H9 (cell line): ENCODE results near the gene GPR52. TPM values are rescaled to one million over a fixed set of nuclear protein-coding genes. Genes with fewer than 3 reads are reported as not detected.

Experiments used
- DNase-seq: peaks from one replicate; pipeline ENCODE4 v3.0.0-alpha.2; 2017
- H2AFZ ChIP-seq: one replicate; pipeline ENCODE4 v1.6.1; 2013; ENCODE audit warnings: mild to moderate bottlenecking, low read length, control low read depth, moderate library complexity
- H2AK5ac ChIP-seq: 2 replicates; pipeline ENCODE4 v1.6.1; 2013; ENCODE audit warnings: low read length, control low read depth, mixed read lengths; ENCODE audit not compliant: insufficient read length
- H2BK120ac ChIP-seq: one replicate; pipeline ENCODE4 v1.6.1; 2013; ENCODE audit warnings: low read depth, mild to moderate bottlenecking, low read length, control low read depth, inconsistent platforms; ENCODE audit not compliant: poor library complexity, severe bottlenecking
- H2BK12ac ChIP-seq: 2 replicates; pipeline ENCODE4 v1.6.1; 2013; ENCODE audit warnings: low read length, control low read depth, mixed read lengths, low read depth; ENCODE audit not compliant: insufficient read length
- H2BK15ac ChIP-seq: 2 replicates; pipeline ENCODE4 v1.6.1; 2013; ENCODE audit warnings: low read depth, low read length, control low read depth
- H2BK20ac ChIP-seq: one replicate; pipeline ENCODE4 v1.6.1; 2013; ENCODE audit warnings: low read depth, mild to moderate bottlenecking, low read length, control low read depth, inconsistent platforms; ENCODE audit not compliant: poor library complexity, severe bottlenecking
- H2BK5ac ChIP-seq: 2 replicates; pipeline ENCODE4 v1.6.1; 2013; ENCODE audit warnings: low read length, control low read depth, mixed read lengths; ENCODE audit not compliant: insufficient read length
- H3K14ac ChIP-seq: 2 replicates; pipeline ENCODE4 v1.6.1; 2013; ENCODE audit warnings: low read length, control low read depth; ENCODE audit not compliant: insufficient read depth
- H3K18ac ChIP-seq: 2 replicates; pipeline ENCODE4 v1.6.1; 2013; ENCODE audit warnings: low read depth, mild to moderate bottlenecking, mixed read lengths, low read length, control low read depth; ENCODE audit not compliant: insufficient read length
- H3K23ac ChIP-seq: 2 replicates; pipeline ENCODE4 v1.6.1; 2013; ENCODE audit warnings: low read length, control low read depth, mixed read lengths, low read depth; ENCODE audit not compliant: insufficient read length
- H3K23me2 ChIP-seq: 2 replicates; pipeline ENCODE4 v1.6.1; 2013; ENCODE audit warnings: low read depth, mild to moderate bottlenecking, mixed read lengths, low read length, control low read depth; ENCODE audit not compliant: insufficient read length, poor library complexity, severe bottlenecking
- H3K27ac ChIP-seq: 2 replicates; pipeline ENCODE4 v1.5.1; 2013; ENCODE audit warnings: low read length, control low read depth, mixed read lengths, low read depth; ENCODE audit not compliant: insufficient read length
- H3K27me3 ChIP-seq: 2 replicates; pipeline ENCODE4 v1.6.1; 2013; ENCODE audit warnings: low read length, control low read depth, inconsistent platforms; ENCODE audit not compliant: insufficient read depth
- H3K4ac ChIP-seq: 2 replicates; pipeline ENCODE4 v1.6.1; 2013; ENCODE audit warnings: low read depth, mild to moderate bottlenecking, control low read depth, inconsistent platforms, low read length, moderate library complexity
- H3K4me1 ChIP-seq: 2 replicates; pipeline ENCODE4 v1.6.1; 2013; ENCODE audit warnings: low read length, control low read depth, inconsistent platforms; ENCODE audit not compliant: insufficient read depth
- H3K4me2 ChIP-seq: 2 replicates; pipeline ENCODE4 v1.6.1; 2013; ENCODE audit warnings: low read length, control low read depth, mixed read lengths; ENCODE audit not compliant: insufficient read length, insufficient read depth
- H3K56ac ChIP-seq: 2 replicates; pipeline ENCODE4 v1.6.1; 2013; ENCODE audit warnings: low read depth, mild to moderate bottlenecking, mixed read lengths, low read length, control low read depth; ENCODE audit not compliant: insufficient read length
- H3K79me1 ChIP-seq: 2 replicates; pipeline ENCODE4 v1.6.1; 2013; ENCODE audit warnings: low read depth, mild to moderate bottlenecking, moderate library complexity, low read length, control low read depth, inconsistent platforms; ENCODE audit not compliant: insufficient read depth, poor library complexity, severe bottlenecking
- H3K79me2 ChIP-seq: 2 replicates; pipeline ENCODE4 v1.6.1; 2013; ENCODE audit warnings: low read length, control low read depth, inconsistent platforms; ENCODE audit not compliant: insufficient read depth
- H3K9ac ChIP-seq: 2 replicates; pipeline ENCODE4 v1.6.1; 2013; ENCODE audit warnings: low read length, control low read depth, mixed read lengths; ENCODE audit not compliant: insufficient read length; ENCODE audit errors: extremely low read depth
- H3K9me3 ChIP-seq: one replicate; pipeline ENCODE4 v1.6.1; 2013; ENCODE audit warnings: low read depth, low read length, inconsistent platforms; ENCODE audit not compliant: control insufficient read depth
- H3T11ph ChIP-seq: one replicate; pipeline ENCODE4 v1.6.1; 2013; ENCODE audit warnings: mild to moderate bottlenecking, low read length, control low read depth, inconsistent platforms
- H4K20me1 ChIP-seq: one replicate; pipeline ENCODE4 v1.6.1; 2013; ENCODE audit not compliant: control insufficient read depth, insufficient read length, insufficient read depth
- H4K5ac ChIP-seq: 2 replicates; pipeline ENCODE4 v1.6.1; 2013; ENCODE audit warnings: low read depth, mild to moderate bottlenecking, mixed read lengths, low read length, control low read depth; ENCODE audit not compliant: insufficient read length
- H4K8ac ChIP-seq: replicated peaks from 2 replicates; pipeline ENCODE4 v1.6.1; 2013; ENCODE audit warnings: low read length, control low read depth, mixed read lengths, low read depth; ENCODE audit not compliant: insufficient read length
- H4K91ac ChIP-seq: 2 replicates; pipeline ENCODE4 v1.6.1; 2013; ENCODE audit warnings: low read depth, mild to moderate bottlenecking, moderate library complexity, mixed read lengths, low read length, control low read depth; ENCODE audit not compliant: insufficient read length
- H3K27ac Mint-ChIP-seq, 3 experiments: 2 replicates in 2 of 3; 3 replicates in 1 of 3; pipeline ENCODE4 v1.8.0; 2020 to 2021; ENCODE audit warnings: mixed read lengths in 3 of 3, mild to moderate bottlenecking in 1 of 3, moderate library complexity in 1 of 3
- H3K27me3 Mint-ChIP-seq: 2 replicates; pipeline ENCODE4 v1.8.0; 2021; ENCODE audit warnings: low read depth, mild to moderate bottlenecking, moderate library complexity, mixed read lengths
- H3K36me3 Mint-ChIP-seq, 3 experiments: 2 replicates in 2 of 3; 3 replicates in 1 of 3; pipeline ENCODE4 v1.8.0; 2020 to 2021; ENCODE audit warnings: low read depth in 3 of 3, mixed read lengths in 3 of 3; ENCODE audit not compliant: insufficient read depth in 1 of 3
- H3K4me1 Mint-ChIP-seq, 2 experiments: 2 replicates each; pipeline ENCODE4 v1.8.0; 2020; ENCODE audit warnings: mixed read lengths in 2 of 2
- H3K4me3 Mint-ChIP-seq, 2 experiments: 2 replicates in 1 of 2; 3 replicates in 1 of 2; pipeline ENCODE4 v1.8.0; 2020 to 2021; ENCODE audit warnings: mild to moderate bottlenecking in 2 of 2, mixed read lengths in 2 of 2, moderate library complexity in 1 of 2
- H3K9me3 Mint-ChIP-seq, 2 experiments: 2 replicates in 1 of 2; 3 replicates in 1 of 2; pipeline ENCODE4 v1.8.0; 2020; ENCODE audit warnings: mild to moderate bottlenecking in 2 of 2, mixed read lengths in 2 of 2, moderate library complexity in 1 of 2
- CTCF ChIP-seq: fragments of 200-600 bp; sonication (generic); conservative IDR thresholded peaks from 3 replicates; pipeline ENCODE4 v1.8.0; 2021; ENCODE audit warnings: antibody characterized with exemption, mild to moderate bottlenecking
- WGBS: extraction: QIAGEN DNeasy Blood & Tissue Kit; methylation state at CpG from one replicate; pipeline ENCODE4 v1.1.7; 2013; ENCODE audit warnings: missing lambda C conversion rate, low lambda C conversion rate, mixed read lengths; ENCODE audit not compliant: insufficient read length; ENCODE audit errors: extremely low coverage; 5-methylcytosine and 5-hydroxymethylcytosine counted together
- total RNA-seq: library from RNA; stranded (reverse); gene quantifications from 2 replicates; pipeline ENCODE4 v1.2.1, GENCODE V29; 2021

GPR52 gene
- total RNA-seq, 1 experiment from 2014 or later: 0.28 TPM

GRCh38 chr1:174469052-174469451 is 21.3 kb downstream of the GPR52 start:
- H3K14ac ChIP-seq: no peak overlapping the region
- no peak overlapping the region for H2BK15ac ChIP-seq
- no CpG with 5 or more reads among the region's 2 CpGs for WGBS
- H3K23ac ChIP-seq: no peak overlapping the region
- no peaks in the 10 kb centered on the region for H3K4me1 Mint-ChIP-seq
- no peak overlapping the region for H2BK20ac ChIP-seq
- no peaks in the 10 kb centered on the region for H3K9me3 ChIP-seq
- no peak overlapping the region for H3K56ac ChIP-seq
- H3K27me3 Mint-ChIP-seq: no peaks in the 10 kb centered on the region
- no peak overlapping the region for H3K4me3 Mint-ChIP-seq
- H3K4me1 ChIP-seq: no peaks in the 10 kb centered on the region; the same call in 1 of the 2 replicates
- H3K27me3 ChIP-seq: no peaks in the 10 kb centered on the region
- no peaks in the 10 kb centered on the region for H3K23me2 ChIP-seq
- no peak overlapping the region for H3K9ac ChIP-seq
- no peak overlapping the region for H3K27ac Mint-ChIP-seq
- H2BK5ac ChIP-seq: no peak overlapping the region
- no peaks in the 10 kb centered on the region for H3K79me1 ChIP-seq
- H3K18ac ChIP-seq: no peak overlapping the region
- DNase-seq: no peak
- no peaks in the 10 kb centered on the region for H3K36me3 Mint-ChIP-seq
- H4K91ac ChIP-seq: no peak overlapping the region
- H2BK12ac ChIP-seq: no peak overlapping the region
- no peak overlapping the region for H3K4me2 ChIP-seq
- H4K5ac ChIP-seq: no peak overlapping the region
- no peak overlapping the region for H2AFZ ChIP-seq
- no peaks in the 10 kb centered on the region for H4K20me1 ChIP-seq
- no peak overlapping the region for H2BK120ac ChIP-seq
- H2AK5ac ChIP-seq: no peak overlapping the region
- no peak overlapping the region for H3T11ph ChIP-seq
- H4K8ac ChIP-seq: no peak overlapping the region
- TF ChIP-seq CTCF: no peak
- H3K79me2 ChIP-seq: no peaks in the 10 kb centered on the region
- H3K27ac ChIP-seq: no peak overlapping the region
- no peak overlapping the region for H3K4ac ChIP-seq
- H3K9me3 Mint-ChIP-seq: no peaks in the 10 kb centered on the region
